Measurements from ENCODE around the gene TMEM164.

Gene TMEM164

GRCh38 chrX:110036162-110037033 lies 33.5 kb downstream of the TMEM164 start:
- DNase-seq, result no peak

GRCh38 chrX:110037178-110037577 lies 34.3 kb downstream of the TMEM164 start:
- DNase-seq, result no peak

GRCh38 chrX:110038900-110039299 lies 36.0 kb downstream of the TMEM164 start:
- DNase-seq, result no peak

GRCh38 chrX:110041980-110042379 lies 39.1 kb downstream of the TMEM164 start:
- no peak for DNase-seq

- DNase-seq, result no peak
These were observed 39.6 kb downstream of the TMEM164 start for GRCh38 chrX:110042496-110042895.

GRCh38 chrX:110043506-110043905 lies 40.6 kb downstream of the TMEM164 start:
- DNase-seq, result no peak

GRCh38 chrX:110044346-110045249 lies 41.7 kb downstream of the TMEM164 start:
- DNase-seq, result no peak

- DNase-seq, result no peak
These were observed 42.5 kb downstream of the TMEM164 start for GRCh38 chrX:110045421-110045820.

- no peak for DNase-seq
These were observed 43.1 kb downstream of the TMEM164 start for GRCh38 chrX:110046001-110046400.

GRCh38 chrX:110046971-110047370 lies 44.1 kb downstream of the TMEM164 start:
- no peak for DNase-seq

GRCh38 chrX:110049096-110049495 lies 46.2 kb downstream of the TMEM164 start:
- no peak for DNase-seq

GRCh38 chrX:110050386-110050785 lies 47.5 kb downstream of the TMEM164 start:
- DNase-seq, result no peak

- no peak for DNase-seq
These were observed 48.0 kb downstream of the TMEM164 start for GRCh38 chrX:110050901-110051300.

- no peak for DNase-seq
These were observed 48.6 kb downstream of the TMEM164 start for GRCh38 chrX:110051559-110051958.

- DNase-seq, result no peak
These were observed 49.4 kb downstream of the TMEM164 start for GRCh38 chrX:110052303-110052702.

GRCh38 chrX:110053453-110053852 lies 50.5 kb downstream of the TMEM164 start:
- no peak for DNase-seq

- no peak for DNase-seq
These were observed 52.7 kb downstream of the TMEM164 start for GRCh38 chrX:110055616-110056015.

- no peak for DNase-seq
These were observed 53.5 kb downstream of the TMEM164 start for GRCh38 chrX:110056419-110056818.

- no peak for DNase-seq
These were observed 56.5 kb downstream of the TMEM164 start for GRCh38 chrX:110059410-110059809.

- no peak for DNase-seq
These were observed 57.4 kb downstream of the TMEM164 start for GRCh38 chrX:110060317-110060716.

GRCh38 chrX:110060846-110061537 lies 58.1 kb downstream of the TMEM164 start:
- DNase-seq, result no peak

- DNase-seq, result no peak
These were observed 60.0 kb downstream of the TMEM164 start for GRCh38 chrX:110062919-110063318.
